ENCODE data around the gene FGFR4.

FGFR4 gene

DNA sequence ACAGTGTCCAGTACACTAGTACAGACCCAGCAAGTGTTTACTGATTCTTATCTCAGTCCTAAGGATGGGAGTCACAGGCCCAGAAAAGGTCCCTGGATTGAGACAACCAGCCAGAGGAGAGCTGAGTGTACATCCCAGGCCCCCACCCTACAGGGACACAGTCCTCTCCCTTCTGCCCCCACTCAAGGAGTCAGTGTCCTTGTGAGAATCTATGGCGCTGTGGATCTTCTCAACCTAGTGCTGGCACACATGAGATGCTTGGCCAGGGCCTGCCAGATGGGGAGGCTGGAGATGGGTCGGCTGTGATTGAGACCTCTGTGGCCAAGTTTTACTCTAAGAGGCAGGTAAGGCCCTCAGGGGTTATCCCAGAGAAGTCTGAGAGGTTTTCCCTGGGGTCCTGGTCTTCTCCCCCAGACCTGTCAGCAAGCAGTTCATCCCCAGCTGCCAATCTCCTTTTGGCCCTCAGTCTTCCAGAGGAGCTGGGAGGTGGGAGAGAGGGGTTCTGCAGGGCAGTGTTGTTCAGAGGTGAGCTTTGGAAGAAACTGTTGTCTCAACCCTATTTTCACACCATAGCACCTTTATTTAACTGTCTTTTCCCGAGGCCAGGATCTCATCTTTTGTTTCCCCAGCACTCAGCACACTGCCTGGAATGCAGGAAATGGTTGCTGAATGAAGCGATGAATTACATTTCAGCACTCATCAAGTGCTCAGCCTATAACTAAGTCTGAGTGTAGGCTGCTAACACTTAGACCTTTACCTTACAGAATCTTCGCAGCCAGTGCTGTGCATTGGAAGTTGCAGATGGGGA lies 43.7 kb downstream of the FGFR4 start:
- in situ Hi-C loops (cut with HindIII; ENCODE audit: low sequenced_read_pairs) = no loop called here

- in situ Hi-C loops (cut with HindIII; ENCODE audit: low sequenced_read_pairs) = no loop called here
These were observed 44.3 kb downstream of the FGFR4 start for GRCh38 chr5:177131019-177131320.

DNA sequence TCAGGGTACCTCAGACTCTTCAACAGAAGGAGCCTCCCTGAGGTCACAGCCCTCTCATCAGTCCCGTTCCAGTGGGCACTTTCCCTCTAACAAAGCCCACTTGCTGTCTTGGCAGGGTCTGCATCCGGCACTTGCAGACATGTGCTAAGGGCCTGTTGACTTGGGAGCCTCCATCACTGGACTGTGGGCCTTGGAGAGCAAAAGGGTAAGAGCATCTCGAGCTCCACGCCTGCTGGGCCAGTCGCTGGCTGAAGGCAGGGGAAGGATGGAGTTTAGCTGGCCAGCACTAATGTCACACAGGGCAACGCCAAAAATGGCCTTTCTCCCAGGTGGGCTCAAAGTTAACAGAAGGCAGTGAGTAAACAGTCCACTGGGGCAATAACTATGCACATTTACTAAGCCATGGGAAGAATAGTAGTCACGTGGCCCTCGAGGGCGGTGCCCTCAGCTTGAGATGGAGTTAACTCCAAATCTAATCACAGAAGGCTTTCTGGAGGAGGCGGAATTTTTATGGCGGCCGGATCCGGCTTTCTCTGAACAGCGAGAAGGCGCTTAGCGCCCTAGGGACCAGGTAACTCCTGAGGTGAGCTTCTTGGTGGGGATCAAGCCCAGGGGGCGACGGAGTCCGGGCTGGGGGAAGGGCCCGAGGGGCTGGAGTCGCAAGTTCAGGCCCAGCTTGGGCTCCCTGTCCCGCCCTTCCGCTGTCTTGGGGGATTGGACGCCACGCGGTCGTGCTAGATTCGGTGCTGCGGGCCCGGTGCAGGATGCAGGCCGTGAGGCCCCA lies 44.8 kb downstream of the FGFR4 start:
- in situ Hi-C loops (cut with HindIII; ENCODE audit: low sequenced_read_pairs) = no loop called here

DNA sequence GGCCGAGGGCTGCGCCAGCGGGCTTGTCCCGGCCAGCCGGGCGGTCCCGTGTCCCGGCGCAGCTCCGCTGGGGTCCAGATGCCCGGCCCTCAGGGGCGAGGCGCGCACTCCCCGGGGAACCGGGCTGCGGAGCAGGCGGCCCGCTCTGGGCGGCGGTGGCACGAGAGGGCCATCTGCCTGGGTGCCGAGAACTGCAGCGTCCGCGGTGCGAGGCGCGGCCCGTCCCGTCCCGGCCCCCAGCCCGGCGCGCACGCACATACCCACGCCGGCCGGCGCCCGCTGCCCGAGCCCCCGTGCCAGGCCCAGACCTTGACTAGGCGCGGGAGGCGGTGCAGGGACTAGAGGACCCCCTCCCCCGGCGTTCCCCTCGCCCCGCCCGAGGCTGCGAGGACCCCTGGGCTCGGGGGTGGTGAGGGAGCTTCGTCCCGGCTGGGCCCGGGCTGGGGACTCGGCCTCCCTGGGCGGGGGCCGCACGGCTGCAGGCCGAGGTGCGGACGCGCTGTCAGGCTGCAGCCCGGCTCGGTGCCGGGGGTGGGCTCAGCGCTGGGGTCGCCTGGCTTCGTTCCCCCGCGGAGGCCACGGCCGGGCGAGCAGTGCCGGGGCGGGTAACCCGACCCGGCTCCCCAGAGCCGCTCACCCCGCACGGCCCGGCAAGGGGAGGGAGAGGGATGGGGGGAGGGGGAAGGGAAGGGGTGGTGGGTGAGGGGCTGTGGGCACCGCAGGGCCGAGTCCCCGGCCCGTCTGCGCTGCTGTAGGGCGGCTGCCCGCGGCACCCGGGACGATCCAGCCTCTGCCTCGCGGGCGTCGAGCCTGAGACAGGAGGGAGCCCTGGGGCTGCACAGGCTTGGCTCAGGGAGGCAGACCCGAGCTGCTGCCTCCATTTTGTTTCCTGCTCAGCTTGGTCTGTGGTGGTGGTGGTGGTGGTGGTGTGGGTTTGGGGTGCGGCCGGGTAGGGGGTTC lies 45.7 kb downstream of the FGFR4 start:
- in situ Hi-C loops (cut with HindIII; ENCODE audit: low sequenced_read_pairs) = no loop called here

- in situ Hi-C loops (cut with HindIII; ENCODE audit: low sequenced_read_pairs) = no loop called here
These were observed 46.6 kb downstream of the FGFR4 start, which contains the start of gene NSD1 for GRCh38 chr5:177133096-177133852. Gene NSD1, plus strand, starts transcription at chr5:177133773. Its CDS starts 1,331 bp downstream, at chr5:177135104.

DNA sequence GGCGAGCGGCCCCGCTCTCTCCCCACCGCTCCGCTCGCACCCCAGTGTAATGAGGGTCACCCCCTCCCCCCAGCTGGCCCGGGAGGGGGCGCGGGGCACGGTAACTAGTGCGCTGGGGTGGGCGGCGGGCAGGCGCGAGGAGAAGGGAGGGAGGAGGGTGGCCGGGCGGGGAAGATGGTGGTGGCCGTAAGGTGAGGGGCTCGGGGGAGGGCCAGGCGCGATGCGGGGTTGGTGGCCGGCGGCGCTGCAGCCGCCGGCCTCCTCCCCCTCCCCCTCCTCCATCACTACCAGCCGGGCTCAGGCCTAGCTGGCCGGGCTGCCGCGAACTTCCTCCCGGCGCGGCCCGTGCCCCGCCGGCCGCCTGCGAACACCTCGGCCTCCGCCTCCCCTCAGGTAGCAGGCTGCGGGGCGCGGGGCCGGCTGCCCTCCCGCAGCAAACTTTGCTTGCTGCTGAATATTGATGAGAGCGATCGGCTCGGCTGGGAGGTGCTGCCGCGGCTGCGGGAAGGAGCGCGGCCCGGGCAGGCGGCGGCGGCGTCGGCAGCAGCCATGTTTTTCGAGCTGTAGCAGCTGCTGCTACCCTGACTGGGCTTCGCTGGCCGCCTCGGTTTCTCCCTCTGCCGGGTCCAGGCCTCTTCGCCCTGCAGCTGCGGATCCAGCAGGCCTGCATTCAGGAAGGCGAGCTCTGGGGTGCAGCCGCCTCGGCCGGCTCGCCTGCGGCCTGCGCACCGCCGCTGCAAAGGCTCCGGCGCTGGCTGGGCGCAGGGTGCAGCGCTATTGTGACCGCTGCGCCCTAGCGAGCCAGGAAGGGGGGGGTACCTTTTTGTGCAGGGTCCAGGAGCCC lies 47.4 kb downstream of the FGFR4 start:
- in situ Hi-C loops (cut with HindIII; ENCODE audit: low sequenced_read_pairs) = no loop called here

DNA sequence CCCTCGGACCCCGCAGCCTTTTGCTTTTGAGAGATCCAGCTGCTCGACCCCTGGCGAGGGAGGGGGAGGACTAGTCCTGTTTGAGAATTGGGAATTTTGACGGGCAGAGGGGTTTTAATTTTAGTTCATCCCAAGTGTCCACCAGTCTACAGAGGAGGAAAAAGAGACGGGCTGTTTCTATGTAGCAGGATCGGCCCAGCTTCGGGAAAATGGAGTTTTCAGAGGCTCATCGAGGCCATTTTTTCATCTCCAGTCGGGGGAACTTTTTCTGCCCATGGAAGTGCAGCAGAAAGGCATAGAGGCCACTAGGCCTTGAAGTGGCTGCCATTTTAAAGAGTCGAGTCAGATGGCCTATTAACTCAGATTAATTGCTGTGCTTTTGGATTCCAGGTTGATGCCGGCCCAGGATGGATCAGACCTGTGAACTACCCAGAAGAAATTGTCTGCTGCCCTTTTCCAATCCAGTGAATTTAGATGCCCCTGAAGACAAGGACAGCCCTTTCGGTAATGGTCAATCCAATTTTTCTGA lies 48.0 kb downstream of the FGFR4 start:
- in situ Hi-C loops (cut with HindIII; ENCODE audit: low sequenced_read_pairs) = no loop called here

DNA sequence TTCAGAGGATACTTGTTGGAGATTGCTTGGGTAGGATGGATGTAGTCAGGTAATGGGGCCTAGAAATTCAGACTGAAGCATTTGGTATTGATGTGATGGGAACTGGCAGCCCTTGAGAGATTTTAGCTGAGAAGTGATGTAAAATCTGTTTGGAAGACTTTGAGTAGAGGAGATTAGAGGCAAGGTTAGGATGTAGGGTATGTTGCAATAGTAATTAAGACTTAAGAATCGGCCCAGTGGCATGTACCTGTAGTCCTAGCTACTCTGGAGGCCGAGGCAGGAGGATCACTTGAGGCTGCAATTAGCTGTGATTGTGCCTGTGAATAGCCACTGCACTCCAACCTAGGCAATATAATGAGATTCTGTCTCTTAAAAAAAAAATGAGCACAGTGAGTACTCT lies 53.6 kb downstream of the FGFR4 start:
- in situ Hi-C loops (cut with HindIII; ENCODE audit: low sequenced_read_pairs) = no loop called here

GRCh38 chr5:177141496-177141895 lies 54.8 kb downstream of the FGFR4 start:
- in situ Hi-C loops (cut with HindIII; ENCODE audit: low sequenced_read_pairs) = no loop called here

DNA sequence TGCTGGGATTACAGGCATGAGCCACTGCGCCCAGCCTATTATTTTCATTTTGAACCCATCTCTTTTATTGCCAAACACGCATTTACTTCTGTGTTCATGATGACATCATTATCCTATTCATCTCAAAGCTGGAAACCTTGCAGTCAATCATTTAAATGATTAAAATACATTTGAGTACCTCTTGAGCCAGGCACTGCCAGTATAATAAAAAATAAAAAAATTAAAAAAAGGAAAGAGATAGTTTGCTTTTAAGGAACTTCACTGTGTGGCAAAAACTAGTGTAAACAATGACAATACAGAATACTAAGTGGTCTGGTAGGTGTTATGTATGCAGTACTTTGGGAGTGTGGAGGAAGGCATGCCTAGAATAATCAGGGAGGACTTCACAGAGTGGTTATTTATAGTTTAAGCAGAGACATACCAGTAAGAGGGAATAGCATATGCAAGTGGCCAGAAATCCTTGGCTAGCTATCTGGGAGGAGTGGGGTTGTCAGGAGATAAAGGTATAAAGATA lies 55.4 kb downstream of the FGFR4 start:
- in situ Hi-C loops (cut with HindIII; ENCODE audit: low sequenced_read_pairs) = no loop called here

- in situ Hi-C loops (cut with HindIII; ENCODE audit: low sequenced_read_pairs) = no loop called here
These were observed 56.1 kb downstream of the FGFR4 start for GRCh38 chr5:177142778-177143177.

DNA sequence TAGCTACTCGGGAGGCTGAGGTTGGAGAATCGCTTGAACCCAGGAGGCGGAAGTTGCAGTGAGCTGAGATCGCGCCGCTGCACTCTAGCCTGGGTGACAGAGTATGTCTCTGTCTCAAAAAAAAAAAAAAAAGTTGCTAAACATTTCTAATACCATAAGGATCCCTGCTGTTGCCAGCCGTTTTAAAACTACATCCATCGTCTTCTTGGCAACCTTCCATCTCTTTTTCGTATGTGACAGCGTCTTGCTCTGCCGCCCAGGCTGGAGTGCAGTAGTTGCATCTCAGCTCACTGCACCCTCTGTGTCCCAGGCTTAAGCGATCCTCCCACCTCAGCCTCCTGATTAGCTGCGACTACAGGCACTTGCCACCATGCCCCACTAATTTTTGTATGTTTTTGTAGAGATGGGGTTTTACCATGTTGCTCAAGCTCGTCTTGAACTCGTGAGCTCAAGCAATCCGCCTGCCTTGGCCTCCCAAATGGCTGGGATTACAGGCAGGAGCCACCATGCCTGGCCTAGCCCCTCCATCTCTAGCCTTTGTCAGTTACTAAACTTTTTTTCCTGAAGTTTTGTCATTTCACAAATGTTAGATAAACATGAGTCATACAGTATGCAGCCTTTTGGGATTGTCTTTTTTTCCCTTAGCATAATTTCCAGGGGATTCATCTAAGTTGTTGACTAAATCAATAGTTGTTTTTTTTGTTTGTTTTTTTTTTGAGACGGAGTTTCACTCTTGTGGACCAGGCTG lies 60.4 kb downstream of the FGFR4 start:
- in situ Hi-C loops (cut with HindIII; ENCODE audit: low sequenced_read_pairs) = no loop called here
